Measurements from ENCODE around the gene NRG3. TPM values are rescaled to one million over a fixed set of nuclear protein-coding genes. Genes with fewer than 3 reads are reported as not detected.
"Not testable (repeated sequence)": the region's sequence is repeated elsewhere in the genome, so short reads cannot be mapped to it uniquely, and the experiment has no call there.

NRG3 gene
- total RNA-seq, 2 donors from 2014 or later = not detected

DNA sequence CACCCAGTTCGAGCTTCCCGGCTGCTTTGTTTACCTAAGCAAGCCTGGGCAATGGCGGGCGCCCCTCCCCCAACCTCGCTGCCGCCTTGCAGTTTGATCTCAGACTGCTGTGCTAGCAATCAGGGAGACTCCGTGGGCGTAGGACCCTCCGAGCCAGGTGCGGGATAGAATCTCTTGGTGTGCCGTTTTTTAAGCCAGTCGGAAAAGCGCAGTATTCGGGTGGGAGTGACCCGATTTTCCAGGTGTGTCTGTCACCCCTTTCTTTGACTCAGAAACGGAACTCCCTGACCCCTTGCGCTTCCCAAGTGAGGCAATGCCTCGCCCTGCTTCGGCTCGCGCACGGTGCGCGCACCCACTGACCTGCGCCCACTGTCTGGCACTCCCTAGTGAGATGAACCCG lies 474.6 kb downstream of the NRG3 start:
- H3K36me3 Mint-ChIP-seq; H3K27me3 Mint-ChIP-seq; H3K27ac Mint-ChIP-seq; H3K4me1 Mint-ChIP-seq (ENCODE audit: low read depth in 2 of 2); H3K4me3 Mint-ChIP-seq; H3K9me3 Mint-ChIP-seq; ATAC-seq; DNase-seq (ENCODE audit: low spot score): not testable (repeated sequence)

DNA sequence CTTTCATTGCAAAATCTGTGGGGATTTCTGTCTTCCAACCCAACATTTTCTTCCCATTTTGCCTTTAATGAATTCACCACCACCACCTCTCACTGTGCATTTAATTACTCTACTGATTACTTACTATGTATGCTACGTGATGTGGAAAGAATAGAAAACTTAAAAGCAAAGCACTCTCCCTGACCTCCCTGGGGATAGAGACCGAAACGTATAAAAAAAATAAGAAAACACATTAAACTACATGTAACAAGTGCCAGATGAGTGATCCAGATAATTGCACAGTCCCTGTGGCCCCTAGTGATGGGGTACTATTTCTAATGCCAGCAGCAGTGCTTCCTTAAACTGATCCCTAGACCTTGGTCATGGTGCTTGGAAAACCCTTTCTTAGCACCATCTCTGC lies 478.4 kb downstream of the NRG3 start:
- Mint-ChIP-seq H3K9me3 (peaks cover 12% of the 10 kb centered on the region), H3K4me1 (ENCODE audit: low read depth in 2 of 2) (no peaks in the 10 kb centered on the region), H3K27me3 (no peaks in the 10 kb centered on the region), H3K27ac (no peak overlapping the region), H3K36me3 (no peaks in the 10 kb centered on the region), H3K4me3 (no peak overlapping the region)
- DNase-seq (ENCODE audit: low spot score) = no peak
- no peak for ATAC-seq

DNA sequence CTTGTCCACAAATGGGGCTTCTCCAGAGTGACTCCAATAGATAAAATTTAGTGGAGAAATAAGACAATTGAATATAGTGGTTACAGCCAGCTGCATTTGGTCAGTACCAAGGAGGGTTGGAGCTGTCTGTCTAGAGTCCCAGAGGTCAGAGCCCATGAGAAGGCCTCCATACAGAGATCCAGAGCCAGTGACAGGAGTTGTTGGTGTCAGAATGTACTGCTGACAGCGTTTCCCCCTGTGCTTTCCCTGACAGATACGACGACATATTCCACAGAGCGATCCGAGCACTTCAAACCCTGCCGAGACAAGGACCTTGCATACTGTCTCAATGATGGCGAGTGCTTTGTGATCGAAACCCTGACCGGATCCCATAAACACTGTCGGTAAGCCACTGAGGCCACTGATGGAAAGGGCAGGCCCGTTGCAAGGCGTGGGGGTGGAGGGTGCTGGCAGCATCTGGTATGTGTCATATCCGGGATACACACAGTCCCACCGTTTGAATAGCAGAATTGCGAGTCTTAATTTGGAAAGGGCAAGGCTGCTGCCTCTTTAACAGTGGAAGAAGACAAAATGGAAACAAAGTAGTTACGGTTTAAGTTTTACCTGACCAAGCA lies 483.6 kb downstream of the NRG3 start:
- Mint-ChIP-seq H3K4me3 (no peak overlapping the region), H3K9me3 (peaks cover 6% of the 10 kb centered on the region), H3K27ac (no peak overlapping the region), H3K4me1 (ENCODE audit: low read depth in 2 of 2) (no peaks in the 10 kb centered on the region), H3K27me3 (no peaks in the 10 kb centered on the region), H3K36me3 (no peaks in the 10 kb centered on the region)
- ATAC-seq (no peak), DNase-seq (ENCODE audit: low spot score) (no peak)

DNA sequence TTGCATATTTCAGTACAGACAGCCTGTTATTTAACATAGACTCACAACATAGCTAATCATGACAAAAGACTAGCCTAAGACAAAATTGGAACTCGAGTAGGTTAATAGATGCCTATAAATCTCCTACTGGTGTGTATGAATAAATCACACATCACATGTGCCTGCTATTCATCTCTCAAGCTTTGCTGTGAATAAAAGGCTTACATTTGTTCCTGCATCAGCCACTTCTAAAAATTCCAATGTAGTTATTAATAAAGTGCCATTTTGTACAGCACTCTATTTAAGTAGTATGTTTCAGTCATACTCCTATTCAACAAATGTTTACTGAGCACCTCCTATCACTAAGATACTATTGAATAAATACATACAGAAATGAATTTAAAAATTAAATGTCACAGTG lies 486.3 kb downstream of the NRG3 start:
- no peak for DNase-seq (ENCODE audit: low spot score)
- Mint-ChIP-seq H3K9me3 (peaks cover 3% of the 10 kb centered on the region), H3K27ac (no peak overlapping the region), H3K4me3 (no peak overlapping the region), H3K4me1 (ENCODE audit: low read depth in 2 of 2) (no peaks in the 10 kb centered on the region), H3K36me3 (no peaks in the 10 kb centered on the region), H3K27me3 (no peaks in the 10 kb centered on the region)
- ATAC-seq = no peak

DNA sequence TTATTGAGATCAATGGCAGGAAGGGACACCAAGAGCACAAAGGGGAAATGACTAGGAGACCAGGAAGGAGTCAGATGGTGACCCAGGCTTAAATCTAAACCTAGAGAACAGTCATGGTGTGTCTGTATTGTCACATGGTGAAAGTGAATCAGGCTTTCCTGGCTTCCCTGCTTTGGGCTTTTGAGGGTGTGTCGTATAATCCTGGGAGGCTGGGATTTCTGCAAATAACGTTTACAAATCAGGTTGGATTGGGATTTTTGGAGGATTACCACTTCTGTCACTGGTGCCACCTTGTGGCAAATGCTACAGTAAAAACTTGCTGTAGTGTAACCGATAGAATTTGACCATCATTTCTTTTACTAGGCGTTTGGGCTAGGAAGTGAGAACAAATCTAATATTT lies 502.6 kb downstream of the NRG3 start:
- H3K27ac Mint-ChIP-seq = no peak overlapping the region
- ATAC-seq (no peak), DNase-seq (ENCODE audit: low spot score) (no peak)
- H3K4me3 Mint-ChIP-seq = no peak overlapping the region
- H3K9me3 Mint-ChIP-seq = peaks cover 14% of the 10 kb centered on the region
- no peaks in the 10 kb centered on the region for H3K4me1 Mint-ChIP-seq (ENCODE audit: low read depth in 2 of 2)
- H3K36me3 Mint-ChIP-seq = no peaks in the 10 kb centered on the region
- H3K27me3 Mint-ChIP-seq = no peaks in the 10 kb centered on the region

DNA sequence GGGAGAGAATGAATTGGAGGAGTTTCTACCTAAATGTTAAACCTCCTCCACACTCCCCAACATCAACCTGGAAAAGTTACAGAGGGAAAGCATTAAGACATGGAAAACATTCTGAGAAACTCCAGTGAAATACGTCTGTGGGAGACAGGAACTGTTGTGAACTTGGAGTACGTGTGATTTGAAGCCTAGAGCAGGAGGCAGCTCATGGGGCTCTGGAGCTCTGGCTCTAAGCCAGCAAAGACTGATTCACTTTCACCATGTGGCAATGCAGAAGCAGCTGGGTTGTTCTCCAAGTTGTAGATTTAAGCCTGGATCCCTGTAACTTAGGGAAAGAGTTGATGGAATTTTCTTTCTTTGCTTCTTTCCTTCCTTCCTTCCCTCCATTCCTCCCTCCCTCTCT lies 503.2 kb downstream of the NRG3 start:
- H3K4me3 Mint-ChIP-seq = no peak overlapping the region
- H3K9me3 Mint-ChIP-seq = peaks cover 14% of the 10 kb centered on the region
- H3K27me3 Mint-ChIP-seq = no peaks in the 10 kb centered on the region
- no peaks in the 10 kb centered on the region for H3K4me1 Mint-ChIP-seq (ENCODE audit: low read depth in 2 of 2)
- H3K36me3 Mint-ChIP-seq = no peaks in the 10 kb centered on the region
- no peak overlapping the region for H3K27ac Mint-ChIP-seq
- ATAC-seq = no peak
- DNase-seq (ENCODE audit: low spot score) = no peak

DNA sequence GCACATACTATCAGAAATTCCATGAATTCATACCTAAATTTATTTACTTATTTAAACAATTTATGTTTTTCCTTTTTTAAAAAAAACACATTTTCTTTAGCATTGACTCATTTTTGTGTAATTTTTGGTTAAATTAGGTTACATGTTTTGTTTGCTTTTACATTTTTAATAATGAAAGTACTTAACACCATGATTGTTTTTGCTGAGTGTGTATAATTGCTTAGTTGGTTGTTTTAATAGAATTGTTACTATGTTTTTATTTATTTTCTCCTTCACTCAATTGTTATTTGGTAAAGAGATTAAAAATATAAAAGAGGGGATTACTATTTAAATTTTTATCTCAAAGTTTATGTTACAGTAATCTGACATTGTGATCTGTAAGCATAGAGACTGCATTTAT lies 508.4 kb downstream of the NRG3 start:
- DNase-seq (ENCODE audit: low spot score) = no peak

DNA sequence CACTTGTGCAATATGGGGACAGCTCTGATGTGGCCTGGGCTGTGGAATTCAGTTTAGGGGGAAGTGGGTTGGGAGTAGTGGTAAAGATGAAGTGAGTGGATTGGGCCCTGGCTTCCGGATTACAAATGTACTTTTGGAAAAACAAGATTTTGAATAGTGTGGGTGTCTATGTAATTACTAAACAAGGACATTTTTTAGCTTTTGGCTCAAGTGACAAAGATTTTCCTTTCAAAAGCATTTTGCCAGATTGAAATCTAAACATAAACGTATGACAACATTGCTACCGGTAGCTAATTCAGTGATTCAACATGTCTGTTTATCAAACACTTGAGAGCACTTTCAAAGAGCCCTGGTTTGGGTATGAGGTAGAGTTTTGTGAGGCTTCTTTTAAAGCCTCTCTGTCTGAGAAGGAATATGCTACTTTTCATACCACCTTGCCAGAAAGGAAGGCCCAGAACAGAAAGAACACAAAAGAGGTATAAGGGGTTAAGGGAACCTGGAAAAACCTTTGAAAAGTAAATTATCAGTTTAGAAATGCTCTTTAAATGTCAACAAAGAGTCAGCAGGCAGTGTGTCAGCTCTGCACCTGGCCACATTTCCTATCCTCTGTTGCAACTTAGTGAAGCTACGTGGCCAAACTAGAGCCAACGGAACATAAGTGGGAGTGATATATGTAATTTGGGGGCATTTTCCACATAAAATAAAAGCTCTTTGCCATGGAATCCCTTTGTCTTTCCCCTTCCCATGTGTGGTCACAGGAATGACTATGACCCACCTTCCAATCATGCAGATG lies 516.1 kb downstream of the NRG3 start:
- no peaks in the 10 kb centered on the region for H3K27me3 Mint-ChIP-seq
- peaks cover 11% of the 10 kb centered on the region for H3K9me3 Mint-ChIP-seq
- DNase-seq (ENCODE audit: low spot score) (no peak), ATAC-seq (no peak)
- no peak overlapping the region for H3K27ac Mint-ChIP-seq
- no peak overlapping the region for H3K4me3 Mint-ChIP-seq
- H3K4me1 Mint-ChIP-seq (ENCODE audit: low read depth in 2 of 2) = no peaks in the 10 kb centered on the region
- H3K36me3 Mint-ChIP-seq = no peaks in the 10 kb centered on the region

More for the DNA sequence above, 508.4 kb downstream of the NRG3 start:
- no peaks in the 10 kb centered on the region for H3K36me3 Mint-ChIP-seq
- H3K27me3 Mint-ChIP-seq = no peaks in the 10 kb centered on the region
- no peak for ATAC-seq
- peaks cover 8% of the 10 kb centered on the region for H3K9me3 Mint-ChIP-seq
- H3K27ac Mint-ChIP-seq = no peak overlapping the region
- no peak overlapping the region for H3K4me3 Mint-ChIP-seq
- H3K4me1 Mint-ChIP-seq (ENCODE audit: low read depth in 2 of 2) = no peaks in the 10 kb centered on the region

DNA sequence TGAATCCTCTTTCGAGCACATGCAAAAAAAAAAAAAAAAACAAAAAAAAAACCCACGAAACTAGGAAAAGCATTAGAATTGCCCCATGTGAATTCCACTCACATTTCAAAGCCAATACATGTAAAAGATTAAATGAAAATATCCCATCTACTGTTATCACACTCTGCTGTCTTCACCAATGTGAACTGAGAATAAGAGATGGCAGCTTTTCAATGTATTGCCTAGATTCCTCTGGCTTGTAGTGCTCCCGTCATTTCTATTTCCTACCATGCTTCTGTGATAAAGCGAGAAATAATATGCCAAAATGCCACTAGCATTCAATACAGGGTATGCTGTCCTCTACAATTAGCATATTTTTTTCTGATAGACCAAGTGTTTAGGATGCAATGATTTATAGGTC lies 517.0 kb downstream of the NRG3 start:
- no peak for DNase-seq (ENCODE audit: low spot score)

DNA sequence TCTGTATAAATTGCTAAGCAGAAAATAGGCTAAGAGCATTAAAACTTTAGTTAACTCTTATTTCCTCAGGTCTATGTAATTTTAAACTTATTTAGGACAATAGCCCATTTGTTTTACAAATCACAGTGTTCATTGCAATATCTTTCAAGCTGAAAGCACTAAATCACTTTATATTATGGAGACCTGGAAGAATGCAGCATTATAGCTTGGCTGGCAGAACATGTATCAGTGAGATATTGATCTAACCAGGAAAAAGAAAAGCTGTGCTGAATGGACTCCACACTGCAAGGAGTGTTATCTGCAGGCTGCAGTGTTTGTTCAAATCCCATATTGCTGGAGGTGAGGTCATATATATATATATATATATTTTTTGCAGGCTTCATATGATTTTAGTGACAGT lies 517.5 kb downstream of the NRG3 start:
- Mint-ChIP-seq H3K4me3 (no peak overlapping the region), H3K27ac (no peak overlapping the region), H3K36me3 (no peaks in the 10 kb centered on the region), H3K9me3 (peaks cover 21% of the 10 kb centered on the region), H3K4me1 (ENCODE audit: low read depth in 2 of 2) (no peaks in the 10 kb centered on the region), H3K27me3 (no peaks in the 10 kb centered on the region)
- no peak for ATAC-seq
- DNase-seq (ENCODE audit: low spot score) = no peak

More for the DNA sequence above, 517.0 kb downstream of the NRG3 start:
- Mint-ChIP-seq H3K4me3 (no peak overlapping the region), H3K27me3 (no peaks in the 10 kb centered on the region), H3K9me3 (peaks cover 20% of the 10 kb centered on the region), H3K36me3 (no peaks in the 10 kb centered on the region), H3K27ac (no peak overlapping the region), H3K4me1 (ENCODE audit: low read depth in 2 of 2) (no peaks in the 10 kb centered on the region)
- ATAC-seq = no peak

DNA sequence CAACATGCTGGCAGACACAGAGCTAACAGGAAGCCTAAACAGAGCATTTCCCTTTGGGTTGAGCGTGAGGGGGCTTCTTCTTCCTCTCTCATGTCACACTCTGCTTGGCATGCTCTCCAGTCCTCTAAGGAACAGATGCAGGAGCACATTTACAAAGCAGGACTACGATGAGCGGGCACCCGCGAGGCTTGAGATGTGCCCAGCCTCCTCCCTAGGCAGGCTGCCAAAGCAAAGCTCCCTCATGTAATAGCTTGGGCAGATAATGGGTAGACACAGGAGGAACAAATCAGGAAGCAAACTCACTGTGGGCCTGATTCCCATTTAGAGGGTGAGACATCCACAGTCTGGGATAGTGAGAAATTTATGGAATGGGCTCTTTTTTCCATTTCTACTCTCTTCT lies 519.1 kb downstream of the NRG3 start:
- Mint-ChIP-seq H3K27ac (no peak overlapping the region), H3K4me1 (ENCODE audit: low read depth in 2 of 2) (no peaks in the 10 kb centered on the region), H3K36me3 (no peaks in the 10 kb centered on the region), H3K9me3 (peaks cover 27% of the 10 kb centered on the region), H3K27me3 (no peaks in the 10 kb centered on the region), H3K4me3 (no peak overlapping the region)
- DNase-seq (ENCODE audit: low spot score) (no peak), ATAC-seq (no peak)

DNA sequence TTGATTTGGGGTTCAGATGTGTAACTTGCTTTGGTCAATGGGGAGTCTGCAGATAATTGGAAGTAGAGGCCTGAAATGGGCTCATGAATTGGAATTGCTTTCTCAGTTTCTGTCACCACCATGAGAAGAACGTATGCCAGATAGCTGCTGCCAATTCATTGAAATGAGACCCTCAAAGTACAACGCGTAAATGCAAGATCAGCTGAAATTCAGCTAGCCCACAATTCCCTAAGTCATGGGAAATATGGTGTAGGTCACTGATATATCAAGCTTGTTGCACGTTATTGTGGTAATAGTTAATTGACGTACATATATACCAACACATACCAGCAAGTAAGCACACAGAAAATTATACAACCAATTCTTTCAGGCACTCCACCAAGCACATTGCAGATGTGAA lies 520.0 kb downstream of the NRG3 start:
- DNase-seq (ENCODE audit: low spot score) (no peak), ATAC-seq (no peak)
- Mint-ChIP-seq H3K4me1 (ENCODE audit: low read depth in 2 of 2) (no peaks in the 10 kb centered on the region), H3K27ac (no peak overlapping the region), H3K27me3 (no peaks in the 10 kb centered on the region), H3K36me3 (no peaks in the 10 kb centered on the region), H3K4me3 (no peak overlapping the region), H3K9me3 (peaks cover 27% of the 10 kb centered on the region)

DNA sequence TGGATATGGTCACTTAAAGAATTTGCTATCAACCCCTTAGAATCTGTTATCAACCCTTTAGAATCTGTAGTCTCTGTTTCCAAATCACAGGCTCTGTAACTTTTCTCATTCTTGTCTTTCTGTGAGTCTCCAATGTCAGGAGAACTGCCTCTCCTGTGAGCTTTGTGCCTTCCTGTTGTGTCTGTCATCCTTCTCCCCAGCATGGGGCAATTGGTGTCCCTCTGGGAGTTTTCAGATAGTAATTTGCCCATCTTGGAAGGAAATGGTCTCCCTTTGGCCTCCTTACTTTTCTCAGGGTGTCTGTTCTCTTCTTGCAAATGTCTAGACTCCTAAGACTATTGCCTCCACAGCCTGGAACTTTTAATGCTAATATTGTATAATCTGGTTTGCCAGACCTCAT lies 521.9 kb downstream of the NRG3 start:
- Mint-ChIP-seq H3K36me3 (no peaks in the 10 kb centered on the region), H3K4me1 (ENCODE audit: low read depth in 2 of 2) (no peaks in the 10 kb centered on the region), H3K9me3 (peaks cover 23% of the 10 kb centered on the region), H3K4me3 (no peak overlapping the region), H3K27me3 (no peaks in the 10 kb centered on the region), H3K27ac (no peak overlapping the region)
- ATAC-seq (no peak), DNase-seq (ENCODE audit: low spot score) (no peak)

DNA sequence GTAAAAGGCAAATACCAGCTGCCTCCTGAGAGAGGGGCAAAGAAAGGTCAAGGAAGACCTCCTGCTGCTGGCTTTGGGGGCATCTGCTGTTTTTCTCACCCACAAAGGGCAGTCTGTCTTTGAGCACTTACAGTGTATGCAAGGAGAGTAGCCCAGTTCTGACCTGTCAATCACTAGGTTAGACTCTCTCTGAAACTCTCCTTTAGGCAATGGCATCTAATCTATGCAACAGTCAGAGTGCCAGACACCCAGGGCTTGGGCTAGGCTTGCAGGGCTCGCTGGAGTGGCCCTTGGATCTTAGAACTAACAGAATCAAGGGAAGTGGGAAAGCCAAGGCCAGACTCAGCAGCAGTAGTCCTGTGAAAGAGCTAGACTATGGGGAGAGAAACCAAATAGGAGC lies 522.9 kb downstream of the NRG3 start:
- ATAC-seq (no peak), DNase-seq (ENCODE audit: low spot score) (no peak)
- H3K4me1 Mint-ChIP-seq (ENCODE audit: low read depth in 2 of 2) = no peaks in the 10 kb centered on the region
- H3K27me3 Mint-ChIP-seq = no peaks in the 10 kb centered on the region
- H3K9me3 Mint-ChIP-seq = peaks cover 23% of the 10 kb centered on the region
- no peak overlapping the region for H3K27ac Mint-ChIP-seq
- H3K36me3 Mint-ChIP-seq = no peaks in the 10 kb centered on the region
- no peak overlapping the region for H3K4me3 Mint-ChIP-seq

DNA sequence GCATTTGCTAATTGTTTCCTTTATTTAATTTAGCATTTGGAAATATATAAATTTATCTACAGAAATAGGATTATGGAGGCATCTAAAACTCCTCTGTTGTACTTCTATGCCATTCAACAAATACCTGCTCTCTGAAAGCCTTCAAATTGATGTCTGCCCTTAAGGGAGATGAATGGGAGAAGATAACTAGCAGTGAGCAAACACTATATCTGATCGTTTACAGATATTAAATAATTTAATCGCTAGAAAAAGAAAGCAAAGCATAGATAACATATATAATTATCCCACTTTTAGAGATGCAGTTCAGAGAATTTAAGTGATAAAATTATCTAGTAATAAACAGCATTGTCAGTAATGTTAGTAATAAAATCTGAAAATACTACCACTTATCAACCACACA lies 524.9 kb downstream of the NRG3 start:
- no peaks in the 10 kb centered on the region for H3K27me3 Mint-ChIP-seq
- H3K9me3 Mint-ChIP-seq = peaks cover 19% of the 10 kb centered on the region
- H3K27ac Mint-ChIP-seq = no peak overlapping the region
- no peaks in the 10 kb centered on the region for H3K36me3 Mint-ChIP-seq
- H3K4me3 Mint-ChIP-seq = no peak overlapping the region
- no peak for ATAC-seq
- no peaks in the 10 kb centered on the region for H3K4me1 Mint-ChIP-seq (ENCODE audit: low read depth in 2 of 2)
- no peak for DNase-seq (ENCODE audit: low spot score)
